Sigmoid colon (tissue), 7 donors: ENCODE results near the gene NOSIP. TPM values are rescaled to one million over a fixed set of nuclear protein-coding genes. Genes with fewer than 3 reads are reported as not detected.

Experiments used
- DNase-seq: peaks from one replicate; pipeline ENCODE4 v3.0.0-alpha.2; 2019
- H3K27ac ChIP-seq, 4 donors: fragments of 200-600 bp; sonication (generic); one replicate each; pipeline ENCODE4 v1.5.1; 2016 to 2019; ENCODE audit warnings: mild to moderate bottlenecking in 1 of 4
- H3K27me3 ChIP-seq, 3 donors: fragments of 200-600 bp; sonication (generic); one replicate each; pipeline ENCODE4 v1.5.1; 2019; ENCODE audit warnings: mild to moderate bottlenecking in 1 of 3
- H3K36me3 ChIP-seq, 4 donors: fragments of 200-600 bp; sonication (generic); one replicate each; pipeline ENCODE4 v1.5.1; 2016 to 2019
- H3K4me1 ChIP-seq, 4 donors: fragments of 200-600 bp; sonication (generic); one replicate each; pipeline ENCODE4 v1.5.1; 2017 to 2019
- H3K4me3 ChIP-seq, 4 donors: fragments of 200-600 bp; sonication (generic); one replicate each; pipeline ENCODE4 v1.5.1; 2017 to 2019; ENCODE audit warnings: mild to moderate bottlenecking in 2 of 4, moderate library complexity in 1 of 4
- H3K9me3 ChIP-seq, 4 donors: fragments of 200-600 bp in 3 of 4; sonication (generic) in 3 of 4; one replicate each; pipeline versions ENCODE4 v1.5.1 to v1.6.1; 2013 to 2019
- CTCF ChIP-seq, 4 experiments: fragments of 450-650 bp in 3 of 4; fragments of 200-600 bp in 1 of 4; IDR thresholded peaks; one replicate each; pipeline ENCODE4 v1.5.1; 2016 to 2019; ENCODE audit warnings: antibody characterized with exemption in 4 of 4, mild to moderate bottlenecking in 3 of 4, moderate library complexity in 2 of 4
- EP300 ChIP-seq, 4 donors: sonication (generic); formaldehyde crosslinking; IDR thresholded peaks; one replicate each; pipeline ENCODE4 v1.6.1; 2017; ENCODE audit warnings: antibody characterized with exemption in 4 of 4
- POLR2A ChIP-seq, 2 donors: fragments of 450-650 bp; IDR thresholded peaks; one replicate each; pipeline ENCODE4 v1.6.1; 2016; ENCODE audit warnings: antibody characterized with exemption in 2 of 2, mild to moderate bottlenecking in 2 of 2, moderate library complexity in 2 of 2
- POLR2AphosphoS5 ChIP-seq, 4 donors: sonication (generic); formaldehyde crosslinking; IDR thresholded peaks; one replicate each; pipeline ENCODE4 v1.6.1; 2017; ENCODE audit warnings: antibody characterized with exemption in 4 of 4
- WGBS, 2 donors: extraction: QIAGEN DNeasy Blood & Tissue Kit; methylation state at CpG; one replicate each; pipeline ENCODE4 v1.1.7; 2013; 5-methylcytosine and 5-hydroxymethylcytosine counted together
- intact Hi-C: fragments of 100-400 bp; cut with DNase I; formaldehyde crosslinking; loops from one replicate; pipeline ENCODE4 v1.15.1; 2023
- polyA plus RNA-seq, 3 donors: library from polyadenylated mRNA; stranded (reverse); fragments of 200-250 nt; gene quantifications; one replicate each; pipeline ENCODE4 v1.2.3, GENCODE V29; 2013
- total RNA-seq, 4 donors: library from RNA; depleted of rRNA; stranded (reverse); fragments of >200 nt; gene quantifications; one replicate each; pipeline ENCODE4 v1.1.0, GENCODE V29; 2016
- donor health status: healthy with polysubstance abuse.
- donor health status: Bipolar disorder and iron deficiency.
- donor health status: healthy.

NOSIP gene
- total and polyA plus RNA-seq, 7 donors = 47.6 to 123 (median 67.8) TPM

DNA sequence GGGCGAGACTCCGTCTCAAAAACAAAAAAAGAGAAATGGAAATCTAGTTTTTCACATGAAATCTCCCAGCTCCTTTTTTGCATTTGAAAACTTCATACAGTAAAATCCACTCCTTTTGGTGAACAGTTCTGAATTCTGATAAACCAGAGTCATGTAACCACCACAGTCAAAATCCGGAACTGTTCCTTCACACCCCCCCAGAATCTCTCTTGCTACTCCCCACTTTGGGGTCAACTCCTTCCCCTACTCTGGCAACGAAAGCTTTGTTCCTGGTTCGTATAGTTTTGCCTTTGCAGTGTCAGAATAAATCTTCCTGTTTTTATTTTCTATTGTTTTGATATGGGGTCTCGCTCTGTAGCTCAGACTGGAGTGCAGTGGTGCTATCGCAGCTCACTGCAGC, 28.8 kb downstream of the NOSIP start:
- no peak overlapping the region for H3K4me3 ChIP-seq
- H3K9me3 ChIP-seq = no peaks in the 10 kb centered on the region
- DNase-seq = no peak
- intact Hi-C loops = no loop called here
- TF ChIP-seq CTCF (IDR thresholded peaks at IDR 0.05) (no peak), POLR2A (IDR thresholded peaks at IDR 0.05) (no peak), EP300 (IDR thresholded peaks at IDR 0.05) (no peak), POLR2AphosphoS5 (IDR thresholded peaks at IDR 0.05) (no peak)
- H3K27ac ChIP-seq = no peak overlapping the region
- peaks cover 0 to 25% (median 1%) of the 10 kb centered on the region in 4 donors for H3K36me3 ChIP-seq
- 84 to 89% methylated on average over 7 of the region's 7 CpGs for WGBS, 2 donors
- peaks cover 0 to 14% (median 8%) of the 10 kb centered on the region in 4 donors for H3K4me1 ChIP-seq
- H3K27me3 ChIP-seq = no peaks in the 10 kb centered on the region

DNA sequence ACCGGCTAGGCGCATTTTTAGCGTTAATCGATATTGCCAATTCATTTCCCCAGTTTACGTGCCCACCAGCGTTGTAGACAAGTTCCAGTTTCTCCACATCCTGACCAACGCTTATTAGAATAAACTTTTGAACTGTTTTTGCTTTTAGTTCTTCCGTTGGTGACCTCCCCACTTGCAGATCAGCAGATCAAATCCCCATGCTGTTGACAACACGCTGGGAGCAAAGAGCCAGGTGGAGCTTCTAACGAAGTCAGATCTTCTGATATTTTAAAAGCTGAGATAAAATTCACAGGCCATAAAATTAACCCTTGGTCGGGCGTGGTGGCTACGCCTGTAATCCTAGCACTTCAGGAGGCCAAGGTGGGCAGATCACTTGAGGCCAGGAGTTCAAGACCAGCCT, 31.3 kb downstream of the NOSIP start:
- WGBS, 2 donors = 14 to 46% methylated on average over 13 of the region's 13 CpGs
- Histone ChIP-seq H3K9me3 (no peaks in the 10 kb centered on the region), H3K4me3 (no peak overlapping the region), H3K27me3 (no peaks in the 10 kb centered on the region), H3K36me3 (peaks cover 0 to 6% (median 0%) of the 10 kb centered on the region in 4 donors), H3K27ac (no peak overlapping the region), H3K4me1 (peaks cover 0 to 5% (median 2%) of the 10 kb centered on the region in 4 donors)
- no peak for DNase-seq
- intact Hi-C loops = no loop called here
- TF ChIP-seq POLR2AphosphoS5 (IDR thresholded peaks at IDR 0.05) (no peak), POLR2A (IDR thresholded peaks at IDR 0.05) (no peak), CTCF (IDR thresholded peaks at IDR 0.05) (no peak), EP300 (IDR thresholded peaks at IDR 0.05) (no peak)

GRCh38 chr19:49546825-49547565, 33.4 kb downstream of the NOSIP start:
- H3K9me3 ChIP-seq = no peaks in the 10 kb centered on the region
- H3K36me3 ChIP-seq = peaks cover 0 to 3% (median 0%) of the 10 kb centered on the region in 4 donors
- WGBS, 2 donors = 4 to 9% methylated on average over 9 of the region's 9 CpGs
- peaks cover 0 to 5% (median 2%) of the 10 kb centered on the region in 4 donors for H3K4me1 ChIP-seq
- no peak overlapping the region for H3K4me3 ChIP-seq
- no peaks in the 10 kb centered on the region for H3K27me3 ChIP-seq
- H3K27ac ChIP-seq = peak overlapping the region in 1 of 4 donors; percentile 35
- peak; percentile 88 for DNase-seq
- intact Hi-C loops = loop anchor here (1.0 to 2.0 kb wide), 2 partner anchors 44 to 154 kb away; no protein-coding TSS in a partner anchor
- TF ChIP-seq EP300 (IDR thresholded peaks at IDR 0.05) (no peak), CTCF (IDR thresholded peaks at IDR 0.05) (peak; percentile 74 to 94 (median 88)), POLR2AphosphoS5 (IDR thresholded peaks at IDR 0.05) (peak in 1 of 4 donors; percentile 26), POLR2A (IDR thresholded peaks at IDR 0.05) (no peak)

DNA sequence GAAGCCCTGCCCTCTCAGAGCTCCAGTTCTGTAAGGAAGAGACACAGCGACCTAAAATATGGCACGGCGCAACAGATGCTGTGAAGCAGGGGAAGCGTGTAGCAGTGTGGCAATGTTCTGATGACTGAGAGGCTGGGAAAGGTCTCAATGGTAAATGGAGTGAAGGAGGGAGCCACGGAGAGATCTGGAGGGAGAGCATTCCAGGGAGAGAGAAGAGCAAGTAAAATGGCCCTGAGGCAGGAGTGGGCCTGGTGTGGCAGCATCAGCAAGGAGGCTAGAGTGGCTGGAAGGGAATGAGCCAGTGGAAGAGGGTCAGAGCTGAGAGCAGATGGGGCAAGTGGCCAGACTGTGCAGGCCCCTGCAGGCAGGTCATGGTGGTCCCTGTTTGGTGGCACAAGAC, 36.2 kb downstream of the NOSIP start:
- no peak overlapping the region for H3K27ac ChIP-seq
- intact Hi-C loops = no loop called here

More for the DNA sequence above, 36.2 kb downstream of the NOSIP start:
- H3K4me1 ChIP-seq = peaks cover 0 to 5% (median 2%) of the 10 kb centered on the region in 4 donors
- no peaks in the 10 kb centered on the region for H3K9me3 ChIP-seq
- H3K36me3 ChIP-seq = peaks cover 0 to 14% (median 2%) of the 10 kb centered on the region in 4 donors
- 70 to 86% methylated on average over 5 of the region's 5 CpGs for WGBS, 2 donors
- TF ChIP-seq POLR2A (IDR thresholded peaks at IDR 0.05) (no peak), CTCF (IDR thresholded peaks at IDR 0.05) (no peak), POLR2AphosphoS5 (IDR thresholded peaks at IDR 0.05) (no peak), EP300 (IDR thresholded peaks at IDR 0.05) (no peak)
- no peaks in the 10 kb centered on the region for H3K27me3 ChIP-seq
- no peak overlapping the region for H3K4me3 ChIP-seq
- no peak for DNase-seq
